Activated T-helper 1 cell treated with anti-CD3 and anti-CD28 coated beads, Interleukin-12 subunit alpha, Interleukin-12 subunit beta, Interleukin-2, Interleukin-4 antibody, amounts not matched to agents 30 ng/mL and 10 ng/mL and 1 ng/mL, durations not matched to agents 14 hours and 24 hours and 36 hours (primary cell): ENCODE results near the gene CCDC149. TPM values are rescaled to one million over a fixed set of nuclear protein-coding genes. Genes with fewer than 3 reads are reported as not detected.

Experiments
- DNase-seq: peaks from one replicate; pipeline ENCODE4 v3.0.0; 2021; ENCODE audit warnings: low spot score
- H3K27ac Mint-ChIP-seq: one replicate; pipeline ENCODE4 v1.8.0; 2021; ENCODE audit warnings: mild to moderate bottlenecking, mixed read lengths
- H3K27me3 Mint-ChIP-seq: one replicate; pipeline ENCODE4 v1.8.0; 2022; ENCODE audit warnings: mild to moderate bottlenecking, moderate library complexity, mixed read lengths; ENCODE audit not compliant: insufficient read depth
- H3K36me3 Mint-ChIP-seq: one replicate; pipeline ENCODE4 v1.8.0; 2021; ENCODE audit warnings: low read depth, mixed read lengths
- H3K4me1 Mint-ChIP-seq: one replicate; pipeline ENCODE4 v1.8.0; 2021; ENCODE audit warnings: low read depth, mixed read lengths
- H3K4me3 Mint-ChIP-seq: one replicate; pipeline ENCODE4 v1.8.0; 2021; ENCODE audit warnings: mild to moderate bottlenecking, moderate library complexity, mixed read lengths
- H3K9me3 Mint-ChIP-seq: one replicate; pipeline ENCODE4 v1.8.0; 2021; ENCODE audit warnings: mixed read lengths
- intact Hi-C: fragments of 100-400 bp; cut with micrococcal nuclease; formaldehyde crosslinking; loops from one replicate; pipeline ENCODE4 v1.15.1; 2024
- total RNA-seq: library from RNA; stranded (reverse); gene quantifications from 2 replicates; pipeline ENCODE4 v1.2.3, GENCODE V29; 2022

The CCDC149 gene
- total RNA-seq, 1 donor from 2014 or later: not detected

GRCh38 chr4:24810871-24811631, 101.8 kb downstream of the CCDC149 start:
- H3K4me1 Mint-ChIP-seq: no peaks in the 10 kb centered on the region
- H3K9me3 Mint-ChIP-seq: no peaks in the 10 kb centered on the region

DNA sequence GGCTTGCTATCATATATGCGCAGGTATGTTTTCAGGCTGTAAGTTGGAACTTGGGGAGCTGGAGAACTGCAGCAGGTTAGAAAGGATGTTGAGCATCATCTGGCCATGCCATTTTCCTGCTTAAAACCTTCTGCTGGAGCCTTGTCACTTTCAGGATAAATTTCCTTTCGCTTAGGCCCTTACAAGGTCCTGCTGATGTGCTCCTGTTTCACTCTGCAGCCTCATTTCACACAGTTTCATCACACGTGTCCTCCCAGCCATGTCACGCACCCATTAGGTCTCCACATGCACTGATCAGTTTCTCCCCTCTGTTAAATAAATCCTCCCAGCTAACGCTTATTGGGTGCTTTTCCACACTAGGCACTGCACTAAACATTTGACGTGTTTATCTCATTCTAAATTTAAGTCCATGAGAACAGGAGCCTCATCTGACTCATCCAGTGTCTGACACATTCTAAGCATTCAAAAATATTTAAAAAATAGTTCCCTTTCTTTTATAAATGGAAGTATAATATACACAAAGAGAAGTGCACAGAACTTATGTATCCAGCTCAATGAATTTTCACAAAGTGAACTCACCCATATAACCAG, 102.9 kb downstream of the CCDC149 start:
- DNase-seq: no peak
- Mint-ChIP-seq H3K9me3 (no peaks in the 10 kb centered on the region), H3K27me3 (no peaks in the 10 kb centered on the region), H3K36me3 (no peaks in the 10 kb centered on the region), H3K4me3 (no peak overlapping the region), H3K27ac (no peak overlapping the region), H3K4me1 (no peaks in the 10 kb centered on the region)
- intact Hi-C loops: no loop called here

More at GRCh38 chr4:24810871-24811631, 101.8 kb downstream of the CCDC149 start:
- no peak for DNase-seq
- intact Hi-C loops: no loop called here
- Mint-ChIP-seq H3K27me3 (no peaks in the 10 kb centered on the region), H3K4me3 (no peak overlapping the region), H3K27ac (no peak overlapping the region), H3K36me3 (no peaks in the 10 kb centered on the region)

DNA sequence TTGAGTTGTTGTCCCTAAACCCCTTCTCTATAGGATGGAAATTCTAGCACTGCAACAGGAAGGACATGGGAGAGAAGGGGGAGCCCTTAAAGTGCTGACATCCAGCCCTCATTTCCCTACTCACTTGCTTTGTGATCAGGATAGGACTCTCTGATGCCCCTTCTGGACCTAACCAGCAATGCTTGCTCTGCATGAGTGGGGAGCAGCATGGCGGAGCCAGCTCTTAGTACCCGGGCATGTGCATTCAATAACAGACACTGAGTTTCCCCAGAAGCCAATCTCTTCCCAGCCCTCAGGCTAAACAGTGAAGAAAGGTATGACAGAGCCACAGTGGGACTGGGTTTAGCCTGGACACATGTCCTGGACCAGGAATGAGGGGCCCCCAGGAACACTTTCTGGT, 103.5 kb downstream of the CCDC149 start:
- Mint-ChIP-seq H3K27ac (no peak overlapping the region), H3K36me3 (no peaks in the 10 kb centered on the region), H3K9me3 (no peaks in the 10 kb centered on the region), H3K4me1 (no peaks in the 10 kb centered on the region), H3K27me3 (no peaks in the 10 kb centered on the region), H3K4me3 (no peak overlapping the region)
- no peak for DNase-seq
- intact Hi-C loops: no loop called here

- no peaks in the 10 kb centered on the region for H3K9me3 Mint-ChIP-seq
- H3K27me3 Mint-ChIP-seq: no peaks in the 10 kb centered on the region
- intact Hi-C loops: no loop called here
- H3K4me3 Mint-ChIP-seq: no peak overlapping the region
- no peaks in the 10 kb centered on the region for H3K4me1 Mint-ChIP-seq
- no peaks in the 10 kb centered on the region for H3K36me3 Mint-ChIP-seq
- no peak for DNase-seq
- no peak overlapping the region for H3K27ac Mint-ChIP-seq
Measured at GRCh38 chr4:24808955-24809354, 103.9 kb downstream of the CCDC149 start.

- H3K4me1 Mint-ChIP-seq: no peaks in the 10 kb centered on the region
- intact Hi-C loops: no loop called here
- no peak overlapping the region for H3K27ac Mint-ChIP-seq
- no peak overlapping the region for H3K4me3 Mint-ChIP-seq
- H3K9me3 Mint-ChIP-seq: no peaks in the 10 kb centered on the region
- DNase-seq: no peak
- no peaks in the 10 kb centered on the region for H3K27me3 Mint-ChIP-seq
- H3K36me3 Mint-ChIP-seq: no peaks in the 10 kb centered on the region
Measured at GRCh38 chr4:24808261-24808660, 104.6 kb downstream of the CCDC149 start.

- no peak overlapping the region for H3K4me3 Mint-ChIP-seq
- no peaks in the 10 kb centered on the region for H3K9me3 Mint-ChIP-seq
- intact Hi-C loops: no loop called here
- H3K4me1 Mint-ChIP-seq: no peaks in the 10 kb centered on the region
- H3K36me3 Mint-ChIP-seq: no peaks in the 10 kb centered on the region
- peaks cover 4% of the 10 kb centered on the region for H3K27me3 Mint-ChIP-seq
- H3K27ac Mint-ChIP-seq: no peak overlapping the region
- DNase-seq: no peak
Measured at GRCh38 chr4:24807611-24808010, 105.2 kb downstream of the CCDC149 start.

- H3K4me1 Mint-ChIP-seq: no peaks in the 10 kb centered on the region
- DNase-seq: no peak
- intact Hi-C loops: no loop called here
- no peaks in the 10 kb centered on the region for H3K9me3 Mint-ChIP-seq
- peaks cover 12% of the 10 kb centered on the region for H3K27me3 Mint-ChIP-seq
- H3K36me3 Mint-ChIP-seq: no peaks in the 10 kb centered on the region
- H3K4me3 Mint-ChIP-seq: no peak overlapping the region
- H3K27ac Mint-ChIP-seq: no peak overlapping the region
Measured at GRCh38 chr4:24806206-24806990, 106.4 kb downstream of the CCDC149 start.

DNA sequence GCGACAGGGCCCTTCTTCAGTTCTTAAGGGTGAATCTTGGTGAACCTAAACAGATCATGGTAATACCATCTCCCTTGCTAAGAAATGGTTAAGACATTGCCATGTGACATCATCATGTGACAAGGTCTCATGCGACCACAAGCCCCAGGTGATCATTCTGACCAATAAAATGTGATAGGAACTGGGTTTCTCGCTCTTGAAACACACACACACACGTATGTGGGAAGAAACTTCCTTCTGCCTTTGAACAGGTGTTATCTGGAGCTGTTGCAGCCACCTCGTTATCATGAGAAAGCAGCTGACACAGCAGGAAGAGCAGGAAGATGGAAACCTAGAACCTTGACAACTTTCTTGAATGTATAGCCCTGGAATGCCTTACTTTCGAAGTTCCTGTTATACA, 107.3 kb downstream of the CCDC149 start:
- H3K9me3 Mint-ChIP-seq: no peaks in the 10 kb centered on the region
- peaks cover 16% of the 10 kb centered on the region for H3K27me3 Mint-ChIP-seq
- H3K27ac Mint-ChIP-seq: no peak overlapping the region
- DNase-seq: no peak
- intact Hi-C loops: no loop called here
- H3K4me1 Mint-ChIP-seq: no peaks in the 10 kb centered on the region
- no peak overlapping the region for H3K4me3 Mint-ChIP-seq
- no peaks in the 10 kb centered on the region for H3K36me3 Mint-ChIP-seq

- no peaks in the 10 kb centered on the region for H3K9me3 Mint-ChIP-seq
- H3K36me3 Mint-ChIP-seq: no peaks in the 10 kb centered on the region
- intact Hi-C loops: no loop called here
- no peak overlapping the region for H3K27ac Mint-ChIP-seq
- H3K27me3 Mint-ChIP-seq: peaks cover 16% of the 10 kb centered on the region
- DNase-seq: no peak
- H3K4me1 Mint-ChIP-seq: no peaks in the 10 kb centered on the region
- H3K4me3 Mint-ChIP-seq: no peak overlapping the region
Measured at GRCh38 chr4:24805067-24805466, 107.8 kb downstream of the CCDC149 start.

- intact Hi-C loops: no loop called here
- Mint-ChIP-seq H3K4me3 (no peak overlapping the region), H3K27me3 (peaks cover 30% of the 10 kb centered on the region), H3K4me1 (no peaks in the 10 kb centered on the region), H3K36me3 (no peaks in the 10 kb centered on the region), H3K27ac (no peak overlapping the region), H3K9me3 (no peaks in the 10 kb centered on the region)
- no peak for DNase-seq
Measured at GRCh38 chr4:24802648-24803047, 110.2 kb downstream of the CCDC149 start.

GRCh38 chr4:24801136-24801855, 111.5 kb downstream of the CCDC149 start:
- Mint-ChIP-seq H3K27me3 (peaks cover 32% of the 10 kb centered on the region), H3K4me1 (no peaks in the 10 kb centered on the region), H3K27ac (no peak overlapping the region), H3K9me3 (no peaks in the 10 kb centered on the region), H3K36me3 (no peaks in the 10 kb centered on the region), H3K4me3 (no peak overlapping the region)
- intact Hi-C loops: no loop called here
- DNase-seq: no peak

GRCh38 chr4:24800325-24800895, 112.4 kb downstream of the CCDC149 start:
- H3K27ac Mint-ChIP-seq: no peak overlapping the region
- DNase-seq: no peak
- no peaks in the 10 kb centered on the region for H3K9me3 Mint-ChIP-seq
- H3K27me3 Mint-ChIP-seq: peaks cover 32% of the 10 kb centered on the region
- H3K4me1 Mint-ChIP-seq: no peaks in the 10 kb centered on the region
- intact Hi-C loops: no loop called here
- no peak overlapping the region for H3K4me3 Mint-ChIP-seq
- no peaks in the 10 kb centered on the region for H3K36me3 Mint-ChIP-seq
